ENCODE data around the gene SNIP1.
"Not testable (repeated sequence)": the region's sequence is repeated elsewhere in the genome, so short reads cannot be mapped to it uniquely, and the experiment has no call there.

DNA sequence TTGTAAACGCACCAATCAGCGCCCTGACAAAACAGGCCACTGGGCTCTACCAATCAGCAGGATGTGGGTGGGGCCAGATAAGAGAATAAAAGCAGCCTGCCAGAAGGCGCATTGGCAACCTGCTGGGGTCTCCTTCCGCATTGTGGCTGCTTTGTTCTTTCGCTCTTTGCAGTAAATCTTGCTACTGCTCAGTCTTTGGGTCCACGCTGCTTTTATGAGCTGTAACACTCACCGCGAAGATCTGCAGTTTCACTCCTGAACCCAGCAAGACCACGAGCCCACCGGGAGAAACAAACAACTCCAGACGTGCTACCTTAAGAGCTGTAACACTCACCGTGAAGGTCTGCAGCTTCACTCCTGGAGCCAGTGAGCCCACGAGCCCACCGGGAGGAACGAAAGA lies 35.2 kb downstream of the SNIP1 start:
- TF ChIP-seq, protein P1, sequence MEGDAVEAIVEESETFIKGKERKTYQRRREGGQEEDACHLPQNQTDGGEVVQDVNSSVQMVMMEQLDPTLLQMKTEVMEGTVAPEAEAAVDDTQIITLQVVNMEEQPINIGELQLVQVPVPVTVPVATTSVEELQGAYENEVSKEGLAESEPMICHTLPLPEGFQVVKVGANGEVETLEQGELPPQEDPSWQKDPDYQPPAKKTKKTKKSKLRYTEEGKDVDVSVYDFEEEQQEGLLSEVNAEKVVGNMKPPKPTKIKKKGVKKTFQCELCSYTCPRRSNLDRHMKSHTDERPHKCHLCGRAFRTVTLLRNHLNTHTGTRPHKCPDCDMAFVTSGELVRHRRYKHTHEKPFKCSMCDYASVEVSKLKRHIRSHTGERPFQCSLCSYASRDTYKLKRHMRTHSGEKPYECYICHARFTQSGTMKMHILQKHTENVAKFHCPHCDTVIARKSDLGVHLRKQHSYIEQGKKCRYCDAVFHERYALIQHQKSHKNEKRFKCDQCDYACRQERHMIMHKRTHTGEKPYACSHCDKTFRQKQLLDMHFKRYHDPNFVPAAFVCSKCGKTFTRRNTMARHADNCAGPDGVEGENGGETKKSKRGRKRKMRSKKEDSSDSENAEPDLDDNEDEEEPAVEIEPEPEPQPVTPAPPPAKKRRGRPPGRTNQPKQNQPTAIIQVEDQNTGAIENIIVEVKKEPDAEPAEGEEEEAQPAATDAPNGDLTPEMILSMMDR (IDR thresholded peaks at IDR 0.05; ENCODE audit: poor library complexity), result not testable (repeated sequence)
- TF ChIP-seq EZH2phosphoT487 (IDR thresholded peaks at IDR 0.05; ENCODE audit: low read depth, severe bottlenecking, unreplicated experiment), result not testable (repeated sequence)

Measured in hepatocyte (in vitro differentiated cells).